DLD1 (cell line): ENCODE measurements around the gene MICU2.

ENCODE experiments used
- in situ Hi-C: cut with HindIII; loops from 2 replicates; pipeline ENCODE4 v1.10.0; 2017; ENCODE audit warnings: low sequenced_read_pairs

MICU2 gene, protein sequence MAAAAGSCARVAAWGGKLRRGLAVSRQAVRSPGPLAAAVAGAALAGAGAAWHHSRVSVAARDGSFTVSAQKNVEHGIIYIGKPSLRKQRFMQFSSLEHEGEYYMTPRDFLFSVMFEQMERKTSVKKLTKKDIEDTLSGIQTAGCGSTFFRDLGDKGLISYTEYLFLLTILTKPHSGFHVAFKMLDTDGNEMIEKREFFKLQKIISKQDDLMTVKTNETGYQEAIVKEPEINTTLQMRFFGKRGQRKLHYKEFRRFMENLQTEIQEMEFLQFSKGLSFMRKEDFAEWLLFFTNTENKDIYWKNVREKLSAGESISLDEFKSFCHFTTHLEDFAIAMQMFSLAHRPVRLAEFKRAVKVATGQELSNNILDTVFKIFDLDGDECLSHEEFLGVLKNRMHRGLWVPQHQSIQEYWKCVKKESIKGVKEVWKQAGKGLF

DNA sequence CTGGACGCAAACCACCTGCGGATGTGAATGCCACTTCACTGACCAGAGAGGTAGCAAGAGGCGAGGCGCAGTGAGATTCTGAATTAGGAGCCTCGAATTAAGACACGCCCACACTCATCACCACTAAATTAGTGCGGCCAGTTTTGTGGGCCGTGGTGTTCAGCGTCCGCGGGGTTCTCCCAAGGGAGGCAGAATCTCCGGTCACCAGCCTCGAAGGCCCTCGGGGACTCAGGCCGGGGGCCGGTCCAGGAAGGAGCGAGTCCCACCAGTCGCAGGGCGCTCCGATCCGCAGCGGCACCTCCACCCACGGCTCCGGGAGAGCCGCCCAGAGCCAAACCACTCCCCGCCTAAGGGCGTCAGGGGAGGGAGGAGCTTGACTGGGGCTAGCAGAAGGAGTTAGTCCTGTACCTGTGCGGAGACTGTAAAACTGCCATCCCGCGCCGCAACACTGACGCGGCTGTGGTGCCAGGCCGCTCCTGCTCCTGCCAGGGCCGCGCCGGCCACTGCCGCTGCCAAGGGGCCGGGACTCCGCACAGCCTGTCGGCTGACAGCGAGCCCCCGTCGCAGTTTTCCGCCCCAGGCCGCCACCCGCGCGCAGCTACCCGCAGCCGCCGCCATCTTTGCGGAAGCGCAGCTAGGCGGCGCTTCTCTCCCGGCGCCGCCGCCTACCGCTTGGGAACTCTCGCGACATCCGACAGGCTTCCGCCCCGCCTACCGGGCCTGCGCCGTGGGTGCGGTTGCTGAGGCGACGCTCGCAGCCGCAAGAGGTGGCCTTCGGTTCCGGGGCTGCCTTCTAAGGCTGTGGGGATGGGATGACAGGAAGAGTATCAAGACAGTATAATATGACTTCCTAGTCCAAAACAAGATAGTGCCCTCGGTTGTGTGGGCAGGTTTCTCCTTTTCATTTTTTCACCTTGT is at the start of gene MICU2:
MICU2 (minus strand) TSS at position 640 of the 918 bp plus-strand sequence; CDS start at position 618, 22 bp downstream.
- in situ Hi-C loops = no loop called here

- in situ Hi-C loops = loop anchor here (10.0 kb wide), 1 partner anchor 1153 kb away; no protein-coding TSS in a partner anchor
These were observed 37.7 kb upstream of the MICU2 start for GRCh38 chr13:21641629-21642028.

DNA sequence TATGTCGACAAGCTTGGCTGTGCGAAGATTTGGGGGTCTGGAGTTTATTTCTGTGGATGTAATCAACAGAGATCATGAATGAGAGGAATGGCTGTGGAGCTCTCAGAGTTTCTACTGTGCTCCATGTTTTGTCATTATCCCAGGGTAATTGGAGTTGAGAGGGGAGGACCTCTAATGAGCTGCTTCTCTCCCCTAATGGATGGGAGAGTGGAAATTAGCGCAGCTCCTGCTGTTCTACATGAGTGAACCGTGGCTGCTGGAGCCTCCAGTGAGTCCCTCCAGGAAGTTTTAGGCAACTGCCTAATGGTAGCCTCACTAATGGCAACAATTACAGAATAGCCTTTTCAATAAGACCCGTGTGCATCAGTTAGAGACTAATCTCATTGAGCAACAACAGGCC is 35.6 kb upstream of the MICU2 start:
- in situ Hi-C loops = no loop called here

- in situ Hi-C loops = no loop called here
These were observed 34.6 kb upstream of the MICU2 start for GRCh38 chr13:21638319-21639282.

DNA sequence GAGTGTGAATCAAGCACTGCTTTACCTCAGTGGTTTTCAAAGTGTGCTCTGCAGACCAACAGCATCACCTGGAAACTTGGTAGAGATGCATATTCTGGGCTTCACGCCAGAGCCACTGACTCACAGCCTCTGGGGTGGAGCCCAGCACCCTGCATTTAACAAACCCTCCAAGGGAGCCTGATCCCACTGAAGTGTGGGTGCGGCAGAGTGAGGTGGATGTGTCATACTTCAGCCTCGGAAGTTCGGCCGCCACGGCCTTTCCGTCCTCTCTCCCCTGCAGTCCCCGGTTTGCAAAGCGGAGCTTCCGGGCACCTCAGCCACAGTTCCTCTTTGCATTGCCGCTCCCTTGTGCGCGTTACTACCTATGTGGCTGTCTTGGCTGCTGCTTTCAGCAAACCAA is 33.3 kb upstream of the MICU2 start:
- in situ Hi-C loops = no loop called here

DNA sequence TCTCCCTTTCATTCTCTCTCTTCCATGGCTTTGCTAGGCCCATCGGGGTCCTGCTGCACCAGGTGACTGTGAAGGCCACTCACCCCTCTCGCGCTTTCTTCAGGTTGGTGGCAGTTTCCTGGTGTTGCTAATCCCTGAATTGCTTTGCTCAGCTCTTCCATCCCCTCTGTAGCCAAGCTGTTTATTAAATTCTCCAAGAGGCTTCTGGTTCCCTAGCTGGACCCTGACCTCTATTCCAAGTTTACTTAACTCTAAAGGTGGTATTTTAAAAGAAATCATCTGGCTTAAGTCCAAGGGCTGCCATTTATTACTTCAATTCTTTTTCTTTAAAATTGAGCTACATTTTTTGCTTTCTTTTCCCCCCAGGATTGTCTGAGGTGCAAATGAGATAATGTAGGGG is 32.7 kb upstream of the MICU2 start:
- in situ Hi-C loops = no loop called here

DNA sequence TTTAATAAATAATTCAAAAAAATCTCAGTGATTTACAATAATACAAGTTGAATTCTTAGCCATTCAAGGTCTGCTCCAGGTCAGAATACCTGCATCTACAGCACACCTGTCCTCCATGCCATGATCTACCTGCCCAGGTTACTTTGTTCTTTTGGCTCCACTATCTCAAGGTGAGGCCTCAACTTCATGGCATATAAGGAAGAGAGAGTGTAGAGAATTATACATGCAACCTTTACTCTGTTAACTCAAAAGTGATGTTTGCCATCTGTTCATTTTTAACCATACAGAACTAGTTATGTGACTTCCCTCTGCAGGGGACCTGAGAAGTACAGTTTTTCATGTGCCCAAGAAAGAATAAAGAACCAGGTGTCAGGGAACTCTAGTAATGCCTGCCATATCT is 28.2 kb upstream of the MICU2 start:
- in situ Hi-C loops = no loop called here

DNA sequence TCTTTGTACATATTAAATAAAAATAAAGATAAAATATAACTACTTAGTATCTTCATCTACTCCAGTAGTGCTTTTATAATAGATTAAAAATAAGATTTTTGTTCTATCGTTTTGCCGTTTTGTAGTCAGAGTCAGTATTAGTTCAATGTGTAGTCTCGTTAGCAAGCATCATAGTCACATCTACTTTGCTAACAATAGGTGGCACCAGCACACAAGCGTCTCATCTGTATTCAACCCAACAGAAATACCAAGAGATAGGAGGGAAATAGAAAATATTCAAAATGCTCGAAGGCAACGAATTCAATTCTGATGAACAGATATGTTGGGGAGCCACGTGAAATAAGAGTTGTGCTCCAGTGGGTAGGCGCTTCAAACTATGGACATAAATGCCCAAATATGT is 21.4 kb upstream of the MICU2 start:
- in situ Hi-C loops = no loop called here

DNA sequence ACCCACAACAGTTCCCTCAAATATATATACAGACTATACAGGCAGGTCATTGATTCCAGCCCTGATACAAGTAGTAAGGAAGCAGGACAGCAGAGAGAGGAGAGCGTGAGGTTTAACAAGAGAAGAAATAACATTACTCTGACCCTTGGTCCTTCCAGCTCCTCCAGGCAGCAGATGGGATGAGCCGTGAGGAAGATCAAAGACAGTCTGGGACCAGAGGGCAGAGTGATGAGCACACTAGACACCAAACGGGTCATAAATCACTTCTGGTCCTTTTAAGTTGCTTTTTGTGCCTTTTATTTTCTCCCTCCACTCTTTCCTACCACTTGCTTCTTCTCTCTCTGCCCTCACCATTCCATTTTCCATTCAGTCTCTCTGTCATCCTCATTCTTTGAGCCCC is 16.9 kb upstream of the MICU2 start:
- in situ Hi-C loops = no loop called here

DNA sequence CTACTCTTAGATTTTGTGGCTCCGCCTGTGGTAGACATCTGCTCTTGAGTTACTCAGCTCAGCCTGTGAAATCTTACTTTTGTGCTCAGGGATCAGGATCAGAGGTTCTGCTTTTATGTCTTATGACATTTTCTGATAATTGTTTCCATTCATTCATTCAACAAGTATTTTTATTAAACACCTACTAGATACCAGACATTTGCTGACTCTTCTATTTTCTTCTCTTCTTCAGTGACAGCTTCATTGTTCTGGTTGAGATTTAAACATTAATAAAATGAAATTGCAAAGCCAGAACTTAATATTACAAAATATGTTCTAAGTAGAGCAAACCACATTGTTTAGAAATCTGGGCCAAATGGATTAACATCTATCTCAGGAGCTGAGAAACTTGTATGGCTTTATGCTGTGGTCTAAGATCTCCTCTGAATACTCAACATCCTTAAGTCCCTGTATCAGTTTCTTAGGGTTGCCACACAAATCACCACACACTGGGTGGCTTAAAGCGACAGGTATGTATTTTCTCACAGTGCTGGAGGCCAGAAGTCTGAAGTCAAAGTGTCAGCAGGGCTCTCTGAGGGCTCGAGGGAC is 15.8 kb upstream of the MICU2 start:
- in situ Hi-C loops = no loop called here

GRCh38 chr13:21616880-21617279 is 12.9 kb upstream of the MICU2 start:
- in situ Hi-C loops = no loop called here

- in situ Hi-C loops = no loop called here
These were observed 12.4 kb upstream of the MICU2 start for GRCh38 chr13:21616205-21616866.

DNA sequence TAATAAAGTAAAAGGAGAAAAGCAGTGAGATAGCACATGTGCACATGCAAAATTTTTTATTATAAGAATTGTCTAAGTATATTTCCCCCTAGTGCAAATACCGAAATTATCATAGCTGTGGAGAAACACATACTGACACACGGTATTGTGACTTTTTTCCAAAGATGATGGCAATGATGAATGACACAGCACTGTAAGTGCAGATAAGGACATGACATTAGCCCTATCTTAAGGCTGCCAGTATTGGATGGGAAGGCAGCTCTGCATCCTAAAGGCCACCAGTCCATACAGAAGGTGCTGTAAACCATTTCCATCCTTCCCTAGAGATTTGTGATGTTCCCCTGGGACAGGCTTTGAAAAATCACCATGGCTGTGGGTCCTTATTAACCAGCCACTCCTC is 11.5 kb upstream of the MICU2 start:
- in situ Hi-C loops = no loop called here

- in situ Hi-C loops = no loop called here
These were observed 9.8 kb upstream of the MICU2 start for GRCh38 chr13:21613791-21614190.

DNA sequence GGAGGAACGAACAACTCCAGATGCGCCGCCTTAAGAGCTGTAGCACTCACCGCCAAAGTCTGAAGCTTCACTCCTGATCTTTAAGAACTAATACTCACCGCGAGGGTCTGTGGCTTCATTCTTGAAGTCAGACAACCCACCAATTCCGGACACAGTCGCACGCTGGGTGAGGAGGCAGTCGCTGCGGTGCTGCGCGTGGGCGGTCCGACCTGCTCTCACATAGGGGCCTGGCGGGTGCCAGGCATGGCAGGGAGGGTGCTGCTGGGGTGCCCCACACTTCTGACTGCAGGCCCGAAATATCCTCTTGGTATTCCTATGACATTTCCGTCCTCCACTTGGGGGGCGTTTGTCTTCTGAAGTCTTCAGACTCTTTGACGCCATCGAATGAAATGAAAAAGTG is 7.4 kb upstream of the MICU2 start:
- in situ Hi-C loops = no loop called here

DNA sequence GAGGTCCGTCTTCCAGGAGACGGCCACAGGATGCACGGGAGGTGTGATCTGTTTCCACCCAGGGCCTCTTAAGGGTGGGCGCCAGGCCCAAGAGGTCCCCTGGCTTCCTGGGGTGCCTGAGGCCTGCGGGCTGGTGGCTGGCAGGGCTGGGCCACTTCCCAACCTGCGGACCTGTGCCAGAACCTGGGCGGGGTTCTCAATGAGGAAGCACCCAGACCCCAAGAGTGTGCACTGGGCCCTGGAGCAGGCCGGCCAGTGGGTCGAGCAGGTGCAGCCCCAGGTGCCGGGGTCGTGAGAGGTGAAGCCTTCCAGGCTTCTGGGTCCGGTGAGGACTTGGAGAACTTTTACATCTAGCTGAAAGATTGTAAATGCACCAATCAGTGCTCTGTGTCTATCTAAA is 6.7 kb upstream of the MICU2 start:
- in situ Hi-C loops = no loop called here

- in situ Hi-C loops = no loop called here
These were observed 5.0 kb upstream of the MICU2 start for GRCh38 chr13:21608961-21609360.

- in situ Hi-C loops = no loop called here
These were observed 2.8 kb upstream of the MICU2 start for GRCh38 chr13:21606796-21607195.

- in situ Hi-C loops = no loop called here
These were observed 2.3 kb upstream of the MICU2 start for GRCh38 chr13:21606251-21606650.

- in situ Hi-C loops = no loop called here
These were observed 7.2 kb downstream of the MICU2 start for GRCh38 chr13:21596722-21597121.
